ENCODE measurements around the gene MYH10.

The MYH10 gene

GRCh38 chr17:8451933-8452614, 178.5 kb downstream of the MYH10 start:
- no peak for FAIRE-seq
- no peak for DNase-seq (ENCODE audit: low spot score)

GRCh38 chr17:8448310-8448709, 182.2 kb downstream of the MYH10 start:
- FAIRE-seq, result no peak

GRCh38 chr17:8447799-8448198, 182.7 kb downstream of the MYH10 start:
- DNase-seq (ENCODE audit: low spot score), result no peak

More at GRCh38 chr17:8448310-8448709, 182.2 kb downstream of the MYH10 start:
- no peak for DNase-seq (ENCODE audit: low spot score)

GRCh38 chr17:8445536-8445935, 185.0 kb downstream of the MYH10 start:
- FAIRE-seq (no peak), DNase-seq (ENCODE audit: low spot score) (no peak)

More at GRCh38 chr17:8447799-8448198, 182.7 kb downstream of the MYH10 start:
- FAIRE-seq, result no peak

GRCh38 chr17:8444494-8444893, 186.0 kb downstream of the MYH10 start:
- DNase-seq (ENCODE audit: low spot score), result no peak
- no peak for FAIRE-seq

GRCh38 chr17:8443756-8444155, 186.8 kb downstream of the MYH10 start:
- no peak for DNase-seq (ENCODE audit: low spot score)
- FAIRE-seq, result no peak

- DNase-seq (ENCODE audit: low spot score) (no peak), FAIRE-seq (no peak)
These were observed 188.2 kb downstream of the MYH10 start for GRCh38 chr17:8442310-8442709.

- DNase-seq (ENCODE audit: low spot score) (no peak), FAIRE-seq (no peak)
These were observed 188.8 kb downstream of the MYH10 start for GRCh38 chr17:8441690-8442089.

- FAIRE-seq, result no peak
These were observed 190.8 kb downstream of the MYH10 start for GRCh38 chr17:8439681-8440080.

GRCh38 chr17:8438441-8438840, 192.1 kb downstream of the MYH10 start:
- FAIRE-seq, result no peak
- no peak for DNase-seq (ENCODE audit: low spot score)

More at GRCh38 chr17:8439681-8440080, 190.8 kb downstream of the MYH10 start:
- no peak for DNase-seq (ENCODE audit: low spot score)

GRCh38 chr17:8436844-8437171, 193.7 kb downstream of the MYH10 start:
- no peak for DNase-seq (ENCODE audit: low spot score)
- FAIRE-seq, result no peak

- DNase-seq (ENCODE audit: low spot score) (peak; percentile 6), FAIRE-seq (no peak)
These were observed 194.2 kb downstream of the MYH10 start for GRCh38 chr17:8436169-8436843.

GRCh38 chr17:8435245-8436168, 195.0 kb downstream of the MYH10 start, which contains the start of gene NDEL1:
TSS of gene NDEL1 (plus strand) at chr17:8435884. CDS start at chr17:8444272, 8,388 bp downstream.
- FAIRE-seq (no peak), DNase-seq (ENCODE audit: low spot score) (peak; percentile 88)

GRCh38 chr17:8430966-8431365, 199.6 kb downstream of the MYH10 start:
- no peak for FAIRE-seq
- peak; percentile 8 for DNase-seq (ENCODE audit: low spot score)

- DNase-seq (ENCODE audit: low spot score) (no peak), FAIRE-seq (no peak)
These were observed 203.7 kb downstream of the MYH10 start for GRCh38 chr17:8426802-8427201.

GRCh38 chr17:8426094-8426720, 204.3 kb downstream of the MYH10 start:
- no peak for DNase-seq (ENCODE audit: low spot score)
- FAIRE-seq, result no peak

Data from RCC 7860 (cell line).